SK-N-SH (cell line): ENCODE measurements around the gene PLXNB3. TPM values are rescaled to one million over a fixed set of nuclear protein-coding genes. Genes with fewer than 3 reads are reported as not detected.

Experiments
- CTCF ChIA-PET: fragments of 300-600, 350-600 bp; formaldehyde crosslinking; extraction: SDS; loops from one replicate; lab custom pipeline; 2021; lab: Yijun Ruan, JAX
- POLR2A ChIA-PET: fragments of 350-600 bp; sonication (Branson Sonifier 250); formaldehyde crosslinking; extraction: SDS; loops from one replicate; lab custom pipeline; 2020; ENCODE audit warnings: antibody characterized with exemption, inconsistent platforms; lab: Yijun Ruan, JAX
- DNase-seq: peaks from one replicate; pipeline ENCODE4 v3.0.0; 2012
- H2AFZ ChIP-seq: fragments of 200-600 bp; sonication (generic); 2 replicates; pipeline ENCODE4 v1.8.1; 2016; ENCODE audit warnings: antibody characterized with exemption, mild to moderate bottlenecking, low read depth
- H3F3A ChIP-seq: fragments of 200-600 bp; sonication (generic); replicated peaks from 2 replicates; pipeline ENCODE3; 2016; ENCODE audit warnings: antibody characterized with exemption, mild to moderate bottlenecking; ENCODE audit not compliant: insufficient read depth
- H3K27ac ChIP-seq, 2 experiments: fragments of 200-500 bp in 1 of 2; fragments of 200-600 bp in 1 of 2; sonication (Bioruptor generic) in 1 of 2; sonication (generic), shearing (Covaris generic) in 1 of 2; 2 replicates each; pipeline versions ENCODE4 v1.5.1 to v1.6.1; 2014 to 2016; ENCODE audit warnings: low read depth in 2 of 2, inconsistent platforms in 1 of 2, low read length in 1 of 2, mild to moderate bottlenecking in 1 of 2, mixed read lengths in 1 of 2
- H3K27me3 ChIP-seq: fragments of 200-600 bp; sonication (generic), shearing (Covaris generic); 2 replicates; pipeline ENCODE4 v1.6.1; 2016; ENCODE audit warnings: mixed run types; ENCODE audit not compliant: insufficient read depth
- H3K36me3 ChIP-seq, 2 experiments: fragments of 200-500 bp in 1 of 2; fragments of 200-600 bp in 1 of 2; sonication (Bioruptor generic) in 1 of 2; sonication (generic) in 1 of 2; replicated peaks in 1 of 2; 2 replicates each; pipeline versions ENCODE3 to v1.5.1; 2014 to 2016; ENCODE audit warnings: low read length in 1 of 2, mild to moderate bottlenecking in 1 of 2; ENCODE audit not compliant: insufficient read depth in 2 of 2, control insufficient read depth in 1 of 2
- H3K4me1 ChIP-seq, 2 experiments: fragments of 200-500 bp in 1 of 2; fragments of 200-600 bp in 1 of 2; sonication (Bioruptor generic) in 1 of 2; sonication (generic), shearing (Covaris generic) in 1 of 2; 2 replicates each; pipeline versions ENCODE4 v1.5.1 to v1.6.1; 2014 to 2016; ENCODE audit warnings: low read depth in 1 of 2, low read length in 1 of 2, mixed run types in 1 of 2; ENCODE audit not compliant: insufficient read depth in 2 of 2, control insufficient read depth in 1 of 2
- H3K4me2 ChIP-seq: fragments of 200-600 bp; sonication (generic), shearing (Covaris generic); 2 replicates; pipeline ENCODE4 v1.6.1; 2017; ENCODE audit warnings: mixed run types
- H3K4me3 ChIP-seq, 2 experiments: fragments of 200-500 bp in 1 of 2; fragments of 200-600 bp in 1 of 2; sonication (Bioruptor generic) in 1 of 2; sonication (generic), shearing (Covaris generic) in 1 of 2; 2 replicates each; pipeline versions ENCODE4 v1.5.1 to v1.8.1; 2014 to 2016; ENCODE audit warnings: low read depth in 2 of 2, inconsistent platforms in 1 of 2, low read length in 1 of 2, mild to moderate bottlenecking in 1 of 2, mixed read lengths in 1 of 2, moderate library complexity in 1 of 2
- H3K79me2 ChIP-seq: fragments of 200-600 bp; sonication (generic); 2 replicates; pipeline ENCODE4 v1.8.1; 2017; ENCODE audit warnings: mild to moderate bottlenecking; ENCODE audit not compliant: insufficient read depth
- H3K9ac ChIP-seq: fragments of 200-600 bp; sonication (generic); 2 replicates; pipeline ENCODE4 v1.6.1; 2017; ENCODE audit warnings: mixed run types
- H3K9me2 ChIP-seq: fragments of 200-600 bp; sonication (generic); 2 replicates; pipeline ENCODE4 v1.6.1; 2017; ENCODE audit warnings: mixed run types
- H3K9me3 ChIP-seq: fragments of 200-600 bp; sonication (generic); 2 replicates; pipeline ENCODE4 v1.6.1; 2017; ENCODE audit warnings: mixed run types, mild to moderate bottlenecking, moderate library complexity
- H4K20me1 ChIP-seq: fragments of 200-600 bp; sonication (generic); 2 replicates; pipeline ENCODE4 v1.6.1; 2017; ENCODE audit warnings: mild to moderate bottlenecking, mixed run types; ENCODE audit not compliant: insufficient read depth
- CHD2 ChIP-seq: fragments of 150-350 bp; IDR thresholded peaks from 2 replicates; pipeline ENCODE4 v1.6.1; 2018; ENCODE audit warnings: low read length; ENCODE audit not compliant: partially characterized antibody
- EP300 ChIP-seq, 2 experiments: IDR thresholded peaks; 2 replicates each; pipeline versions ENCODE4 v1.4.0 to v1.6.1; 2012; ENCODE audit warnings: borderline replicate concordance in 1 of 2, low read depth in 1 of 2, low read length in 1 of 2
- FOXJ3 ChIP-seq: sonication (generic); formaldehyde crosslinking; IDR thresholded peaks from 2 replicates; pipeline ENCODE4 v1.5.1; 2020; ENCODE audit warnings: mild to moderate bottlenecking, missing genetic modification reagents
- GABPA ChIP-seq: IDR thresholded peaks from 2 replicates; pipeline ENCODE4 v1.4.0; 2012; ENCODE audit warnings: low read depth, mild to moderate bottlenecking
- GATA2 ChIP-seq: sonication (generic); formaldehyde crosslinking; IDR thresholded peaks from 2 replicates; pipeline ENCODE4 v1.5.0; 2020; ENCODE audit warnings: mild to moderate bottlenecking, missing genetic modification reagents
- JUND ChIP-seq: IDR thresholded peaks from 2 replicates; pipeline ENCODE4 v1.4.0; 2012
- MEF2A ChIP-seq: IDR thresholded peaks from 2 replicates; pipeline ENCODE4 v1.4.0; 2012; ENCODE audit warnings: low read depth, borderline replicate concordance
- MXI1 ChIP-seq: IDR thresholded peaks from 2 replicates; pipeline ENCODE4 v1.6.1; 2012; ENCODE audit warnings: mild to moderate bottlenecking, low read depth, low read length, improper control_type of control experiment
- NRF1 ChIP-seq: IDR thresholded peaks from 2 replicates; pipeline ENCODE4 v1.6.1; 2012; ENCODE audit warnings: low read depth, mild to moderate bottlenecking, low read length
- POLR2AphosphoS5 ChIP-seq: IDR thresholded peaks from 2 replicates; pipeline ENCODE4 v1.6.1; 2012; ENCODE audit warnings: low read depth, low read length
- RAD21 ChIP-seq: IDR thresholded peaks from 2 replicates; pipeline ENCODE4 v1.6.1; 2012; ENCODE audit warnings: mild to moderate bottlenecking, low read length
- RCOR1 ChIP-seq: fragments of 150-350 bp; IDR thresholded peaks from 2 replicates; pipeline ENCODE4 v1.6.1; 2017; ENCODE audit warnings: antibody characterized with exemption, low read length
- REST ChIP-seq: IDR thresholded peaks from 2 replicates; pipeline ENCODE4 v1.6.1; 2012; ENCODE audit warnings: mild to moderate bottlenecking, low read depth, low read length, moderate library complexity
- RFX5 ChIP-seq: IDR thresholded peaks from 2 replicates; pipeline ENCODE4 v1.6.1; 2012; ENCODE audit warnings: mild to moderate bottlenecking, improper control_type of control experiment, low read length
- SIN3A ChIP-seq: IDR thresholded peaks from 2 replicates; pipeline ENCODE4 v1.6.1; 2012; ENCODE audit warnings: low read depth, mild to moderate bottlenecking, low read length, moderate library complexity, borderline replicate concordance
- TCF12 ChIP-seq: IDR thresholded peaks from 2 replicates; pipeline ENCODE4 v1.4.0; 2012
- USF2 ChIP-seq: fragments of 150-350 bp; IDR thresholded peaks from 2 replicates; pipeline ENCODE4 v1.6.1; 2017; ENCODE audit warnings: antibody characterized with exemption, low read length, low read depth, borderline replicate concordance
- WGBS: methylation state at CpG from one replicate; pipeline ENCODE4 v1.1.6; 2017; ENCODE audit warnings: low lambda C conversion rate; 5-methylcytosine and 5-hydroxymethylcytosine counted together
- polyA plus RNA-seq, 3 experiments: library from polyadenylated mRNA; depleted of rRNA; stranded (reverse); fragments of >200 nt; gene quantifications; 2 replicates each; pipeline ENCODE4 v1.2.3, GENCODE V29; 2012
- TF ChIP-seq, protein P1 (sequence below): IDR thresholded peaks from 2 replicates; pipeline ENCODE4 v1.4.0; 2012; ENCODE audit warnings: low read depth
- TF ChIP-seq, protein P2 (sequence below): fragments of 150-350 bp; IDR thresholded peaks from 2 replicates; pipeline ENCODE4 v1.6.1; 2016; ENCODE audit warnings: mild to moderate bottlenecking, low read depth, low read length
- TF ChIP-seq, protein P3 (sequence below): IDR thresholded peaks from 2 replicates; pipeline ENCODE4 v1.4.0; 2012; ENCODE audit warnings: low read depth, borderline replicate concordance

PLXNB3 gene
- polyA plus RNA-seq, 1 of the 3 experiments (the other 2 are of a cell fraction) = 15.5 TPM

DNA sequence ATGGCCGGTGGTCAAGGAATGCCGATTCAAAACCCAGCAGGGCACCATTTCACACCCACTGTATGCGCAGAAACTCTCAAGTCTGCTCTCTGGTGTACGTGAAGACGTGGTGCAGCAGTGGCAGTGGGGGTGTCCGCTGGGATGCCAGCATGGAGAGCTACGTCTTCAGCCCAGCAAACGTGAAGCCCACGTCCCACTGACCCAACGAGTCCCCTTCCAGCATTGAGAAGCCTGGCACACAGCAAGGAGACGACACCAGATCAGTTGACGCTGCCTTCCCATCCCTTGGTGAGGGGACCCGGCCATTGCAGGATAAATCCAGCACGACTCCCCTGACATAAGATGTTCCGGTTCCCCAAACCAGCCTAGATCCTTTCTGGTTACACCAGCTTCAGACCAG lies 2.2 kb upstream of the PLXNB3 start:
- CTCF ChIA-PET = interaction anchor here (1.4 to 10.2 kb wide), 2 partner anchors 20 to 187 kb away, joined by 4 to 134 read pairs; partner anchors contain the start of gene RENBP

More for the DNA sequence above, 2.2 kb upstream of the PLXNB3 start:
- POLR2A ChIA-PET = no interaction called here
- no peak for DNase-seq
- H3K9me2 ChIP-seq = no peaks in the 10 kb centered on the region
- TF ChIP-seq EP300 (IDR thresholded peaks at IDR 0.05; ENCODE audit: borderline replicate concordance in 1 of 2, low read depth in 1 of 2, low read length in 1 of 2) = no peak
- TF ChIP-seq, protein P1, sequence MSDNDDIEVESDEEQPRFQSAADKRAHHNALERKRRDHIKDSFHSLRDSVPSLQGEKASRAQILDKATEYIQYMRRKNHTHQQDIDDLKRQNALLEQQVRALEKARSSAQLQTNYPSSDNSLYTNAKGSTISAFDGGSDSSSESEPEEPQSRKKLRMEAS = no peak
- TF ChIP-seq RAD21 = no peak
- no peak for TF ChIP-seq GABPA
- no peak for TF ChIP-seq USF2
- no peak for TF ChIP-seq GATA2 (CRISPR knock-in tag)
- TF ChIP-seq TCF12 = no peak
- no peak for TF ChIP-seq POLR2AphosphoS5
- TF ChIP-seq, protein P2, sequence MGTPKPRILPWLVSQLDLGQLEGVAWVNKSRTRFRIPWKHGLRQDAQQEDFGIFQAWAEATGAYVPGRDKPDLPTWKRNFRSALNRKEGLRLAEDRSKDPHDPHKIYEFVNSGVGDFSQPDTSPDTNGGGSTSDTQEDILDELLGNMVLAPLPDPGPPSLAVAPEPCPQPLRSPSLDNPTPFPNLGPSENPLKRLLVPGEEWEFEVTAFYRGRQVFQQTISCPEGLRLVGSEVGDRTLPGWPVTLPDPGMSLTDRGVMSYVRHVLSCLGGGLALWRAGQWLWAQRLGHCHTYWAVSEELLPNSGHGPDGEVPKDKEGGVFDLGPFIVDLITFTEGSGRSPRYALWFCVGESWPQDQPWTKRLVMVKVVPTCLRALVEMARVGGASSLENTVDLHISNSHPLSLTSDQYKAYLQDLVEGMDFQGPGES = no peak
- no peak for TF ChIP-seq CHD2
- TF ChIP-seq NRF1 = no peak
- TF ChIP-seq JUND = no peak
- TF ChIP-seq, protein P3, sequence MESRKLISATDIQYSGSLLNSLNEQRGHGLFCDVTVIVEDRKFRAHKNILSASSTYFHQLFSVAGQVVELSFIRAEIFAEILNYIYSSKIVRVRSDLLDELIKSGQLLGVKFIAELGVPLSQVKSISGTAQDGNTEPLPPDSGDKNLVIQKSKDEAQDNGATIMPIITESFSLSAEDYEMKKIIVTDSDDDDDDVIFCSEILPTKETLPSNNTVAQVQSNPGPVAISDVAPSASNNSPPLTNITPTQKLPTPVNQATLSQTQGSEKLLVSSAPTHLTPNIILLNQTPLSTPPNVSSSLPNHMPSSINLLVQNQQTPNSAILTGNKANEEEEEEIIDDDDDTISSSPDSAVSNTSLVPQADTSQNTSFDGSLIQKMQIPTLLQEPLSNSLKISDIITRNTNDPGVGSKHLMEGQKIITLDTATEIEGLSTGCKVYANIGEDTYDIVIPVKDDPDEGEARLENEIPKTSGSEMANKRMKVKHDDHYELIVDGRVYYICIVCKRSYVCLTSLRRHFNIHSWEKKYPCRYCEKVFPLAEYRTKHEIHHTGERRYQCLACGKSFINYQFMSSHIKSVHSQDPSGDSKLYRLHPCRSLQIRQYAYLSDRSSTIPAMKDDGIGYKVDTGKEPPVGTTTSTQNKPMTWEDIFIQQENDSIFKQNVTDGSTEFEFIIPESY = no peak
- no peak for TF ChIP-seq MEF2A
- no peak for TF ChIP-seq FOXJ3
- TF ChIP-seq SIN3A = no peak
- TF ChIP-seq REST = no peak
- TF ChIP-seq RCOR1 = no peak
- TF ChIP-seq MXI1 = no peak
- TF ChIP-seq RFX5 = no peak
- H3K27ac ChIP-seq = no peak overlapping the region
- no peak overlapping the region for H2AFZ ChIP-seq
- no peak overlapping the region for H3K9ac ChIP-seq
- peaks cover 6% of the 10 kb centered on the region; the same call in 1 of the 2 replicates for H3K79me2 ChIP-seq
- no peaks in the 10 kb centered on the region for H3K36me3 ChIP-seq
- peaks cover 2 to 27% of the 10 kb centered on the region in 2 experiments; a peak in 1 of 4 replicates for H3K4me1 ChIP-seq
- 59% methylated on average over 15 of the region's 15 CpGs for WGBS
- H3K4me2 ChIP-seq = no peak overlapping the region
- H4K20me1 ChIP-seq = peaks cover 6% of the 10 kb centered on the region; the same call in 1 of the 2 replicates
- no peaks in the 10 kb centered on the region for H3F3A ChIP-seq
- H3K9me3 ChIP-seq = no peaks in the 10 kb centered on the region
- no peak overlapping the region for H3K4me3 ChIP-seq
- no peaks in the 10 kb centered on the region for H3K27me3 ChIP-seq
